A673 (cell line): Measurements from ENCODE around the gene ABCG1.

ENCODE experiments used
- CTCF ChIP-seq: fragments of 300-800, 200-600 bp; sonication (generic); conservative IDR thresholded peaks from 2 replicates; pipeline ENCODE4 v1.5.1; 2017; ENCODE audit warnings: low read depth, mild to moderate bottlenecking, antibody characterized with exemption, low read length, moderate library complexity, mixed read lengths
- EZH2 ChIP-seq: fragments of 200-600 bp; sonication (generic); IDR thresholded peaks from 2 replicates; pipeline ENCODE4 v1.6.1; 2017; ENCODE audit warnings: borderline replicate concordance, low read depth, mild to moderate bottlenecking, mixed read lengths, antibody characterized with exemption, low read length; ENCODE audit not compliant: poor library complexity, severe bottlenecking

DNA sequence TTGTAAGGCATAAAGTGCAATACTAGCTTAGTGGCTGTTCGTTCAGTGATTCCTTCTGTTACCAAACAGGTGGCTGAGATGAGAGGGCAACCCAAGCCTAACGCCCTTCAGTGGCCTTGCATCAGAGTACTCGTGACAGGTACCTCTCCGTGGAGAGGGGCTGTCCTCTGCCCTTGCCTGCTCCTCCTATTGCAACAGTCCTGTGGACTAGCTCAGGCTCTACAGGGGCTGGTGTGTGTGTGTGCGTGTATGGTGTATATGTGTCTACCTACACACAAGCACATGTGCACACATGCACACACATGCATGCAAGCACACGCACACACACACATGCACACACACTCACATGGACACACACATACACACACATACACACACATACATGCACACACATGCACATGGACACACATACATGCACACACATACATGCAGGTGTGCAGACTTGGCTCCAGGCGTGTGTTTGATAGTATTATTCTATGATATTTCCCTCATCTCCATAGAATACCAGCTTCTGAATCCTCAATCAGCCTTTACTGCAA lies 81.2 kb downstream of the ABCG1 start:
- no peak for TF ChIP-seq CTCF
- TF ChIP-seq EZH2: no peak
